LHCN-M2 (cell line): ENCODE data around the gene ELL. TPM values are rescaled to one million over a fixed set of nuclear protein-coding genes. Genes with fewer than 3 reads are reported as not detected.

ENCODE experiments used
- DNase-seq: peaks from one replicate; pipeline ENCODE4 v3.0.0-alpha.2; 2012; ENCODE audit warnings: low read depth
- total RNA-seq: library from RNA; depleted of rRNA; stranded (reverse); fragments of >200 nt; gene quantifications from 2 replicates; pipeline ENCODE4 v1.2.3, GENCODE V29; 2014

Gene ELL
- total RNA-seq, 1 experiment from 2014 or later: 10.8 TPM

- no peak for DNase-seq
Measured at GRCh38 chr19:18446811-18447359, 75.0 kb downstream of the ELL start.

GRCh38 chr19:18446145-18446810 lies 75.6 kb downstream of the ELL start:
- DNase-seq: no peak

- no peak for DNase-seq
Measured at GRCh38 chr19:18445262-18445948, 76.5 kb downstream of the ELL start.

- DNase-seq: no peak
Measured at GRCh38 chr19:18444513-18444912, 77.4 kb downstream of the ELL start.

GRCh38 chr19:18443831-18444230 lies 78.0 kb downstream of the ELL start:
- no peak for DNase-seq

GRCh38 chr19:18443406-18443805 lies 78.5 kb downstream of the ELL start:
- DNase-seq: no peak

GRCh38 chr19:18442941-18443340 lies 78.9 kb downstream of the ELL start:
- DNase-seq: no peak

- no peak for DNase-seq
Measured at GRCh38 chr19:18441804-18442788, 79.8 kb downstream of the ELL start.

GRCh38 chr19:18440936-18441803 lies 80.7 kb downstream of the ELL start:
- no peak for DNase-seq

GRCh38 chr19:18440415-18440877 lies 81.4 kb downstream of the ELL start:
- no peak for DNase-seq

GRCh38 chr19:18439910-18440237 lies 82.0 kb downstream of the ELL start:
- DNase-seq: no peak

- DNase-seq: peak; percentile 54
Measured at GRCh38 chr19:18439025-18439909, 82.6 kb downstream of the ELL start.

GRCh38 chr19:18438331-18439024 lies 83.4 kb downstream of the ELL start:
- no peak for DNase-seq

GRCh38 chr19:18437491-18438330 lies 84.2 kb downstream of the ELL start, which contains the start of gene ISYNA1:
Gene ISYNA1, minus strand, starts transcription at chr19:18438133. Its CDS starts 154 bp downstream, at chr19:18437979.
- DNase-seq: no peak

GRCh38 chr19:18436671-18437490 lies 85.0 kb downstream of the ELL start:
- peak; percentile 56 for DNase-seq

- DNase-seq: no peak
Measured at GRCh38 chr19:18435842-18436670, 85.8 kb downstream of the ELL start.
